HG03045 (cell line): Measurements from ENCODE around the gene LIPA.

Experiments
- ATAC-seq: cut with Tn5 transposase; IDR thresholded peaks from one replicate; pipeline ENCODE4 v1.9.1; 2021; ENCODE audit warnings: mild to moderate bottlenecking, moderate library complexity; ENCODE audit not compliant: unreplicated experiment

The LIPA gene

GRCh38 chr10:89241486-89242344 lies 9.9 kb downstream of the LIPA start:
- ATAC-seq: peak; percentile 50

- no peak for ATAC-seq
Observed at GRCh38 chr10:89241026-89241425, 10.5 kb downstream of the LIPA start.

- ATAC-seq: no peak
Observed at GRCh38 chr10:89240519-89240918, 11.1 kb downstream of the LIPA start.

- no peak for ATAC-seq
Observed at GRCh38 chr10:89238956-89239644, 12.5 kb downstream of the LIPA start.

GRCh38 chr10:89237849-89238248 lies 13.7 kb downstream of the LIPA start:
- no peak for ATAC-seq

GRCh38 chr10:89236226-89236797 lies 15.3 kb downstream of the LIPA start:
- no peak for ATAC-seq

GRCh38 chr10:89235073-89235798 lies 16.3 kb downstream of the LIPA start:
- ATAC-seq: no peak

- ATAC-seq: no peak
Observed at GRCh38 chr10:89233033-89233432, 18.5 kb downstream of the LIPA start.

GRCh38 chr10:89228962-89229361 lies 22.6 kb downstream of the LIPA start:
- no peak for ATAC-seq

GRCh38 chr10:89228146-89228545 lies 23.4 kb downstream of the LIPA start:
- ATAC-seq: no peak

- ATAC-seq: no peak
Observed at GRCh38 chr10:89226891-89227290, 24.7 kb downstream of the LIPA start.

- no peak for ATAC-seq
Observed at GRCh38 chr10:89224739-89225443, 26.7 kb downstream of the LIPA start.

GRCh38 chr10:89221919-89222318 lies 29.7 kb downstream of the LIPA start:
- ATAC-seq: no peak

- no peak for ATAC-seq
Observed at GRCh38 chr10:89219513-89220218, 31.9 kb downstream of the LIPA start.

GRCh38 chr10:89217057-89217990 lies 34.3 kb downstream of the LIPA start:
- ATAC-seq: no peak

- ATAC-seq: no peak
Observed at GRCh38 chr10:89216056-89216455, 35.5 kb downstream of the LIPA start.

- no peak for ATAC-seq
Observed at GRCh38 chr10:89215511-89215910, 36.1 kb downstream of the LIPA start.

- ATAC-seq: no peak
Observed at GRCh38 chr10:89214566-89215165, 36.9 kb downstream of the LIPA start.
